SU-DHL-6 (cell line): Measurements from ENCODE around the gene DAPK3.
A peak's percentile ranks its signal among the peaks of the same experiment; 100 is the strongest.

Source experiments
- H2AFZ ChIP-seq: fragments of 200-600 bp; sonication (generic); 2 replicates; pipeline ENCODE4 v1.6.1; 2014; ENCODE audit warnings: low read depth, mild to moderate bottlenecking, moderate library complexity, mixed read lengths, antibody characterized with exemption, low read length; ENCODE audit not compliant: severe bottlenecking
- H3F3A ChIP-seq: fragments of 200-600 bp; shearing (Covaris generic); 2 replicates; pipeline ENCODE4 v1.6.0; 2016; ENCODE audit warnings: antibody characterized with exemption, mild to moderate bottlenecking; ENCODE audit not compliant: insufficient read depth
- H3K27ac ChIP-seq: fragments of 200-600 bp; sonication (generic); 2 replicates; pipeline ENCODE4 v1.5.1; 2016; ENCODE audit warnings: low read depth, mild to moderate bottlenecking, low read length, moderate library complexity, mixed read lengths
- H3K27me3 ChIP-seq: fragments of 200-600 bp; sonication (generic), shearing (Covaris generic); 2 replicates; pipeline ENCODE4 v1.6.0; 2014; ENCODE audit warnings: mild to moderate bottlenecking, low read length
- H3K36me3 ChIP-seq: fragments of 200-600 bp; sonication (generic); 2 replicates; pipeline ENCODE4 v1.6.1; 2014; ENCODE audit warnings: mild to moderate bottlenecking, low read length, mixed read lengths
- H3K4me2 ChIP-seq: fragments of 300-600, 200-600 bp; shearing (Covaris generic), sonication (generic); 2 replicates; pipeline ENCODE4 v1.6.0; 2014; ENCODE audit warnings: low read length, low read depth, mild to moderate bottlenecking; ENCODE audit not compliant: poor library complexity, severe bottlenecking
- H3K4me3 ChIP-seq: fragments of 200-600 bp; sonication (generic); 2 replicates; pipeline ENCODE4 v1.5.1; 2014; ENCODE audit warnings: antibody characterized with exemption, low read length, mild to moderate bottlenecking, mixed read lengths; ENCODE audit not compliant: insufficient read depth, poor library complexity, severe bottlenecking
- H3K79me2 ChIP-seq: fragments of 200-600 bp; sonication (generic); 2 replicates; pipeline ENCODE4 v1.6.1; 2014; ENCODE audit warnings: mild to moderate bottlenecking, low read length, moderate library complexity; ENCODE audit not compliant: insufficient read depth
- H3K9ac ChIP-seq: fragments of 200-600 bp; sonication (generic); 2 replicates; pipeline ENCODE4 v1.7.0; 2014; ENCODE audit warnings: mild to moderate bottlenecking, low read length
- H3K9me2 ChIP-seq: fragments of 200-600 bp; sonication (generic); replicated peaks from 2 replicates; pipeline ENCODE4 v1.6.1; 2014; ENCODE audit warnings: low read length; ENCODE audit not compliant: insufficient read depth
- H3K9me3 ChIP-seq: fragments of 200-600 bp; sonication (generic); 2 replicates; pipeline ENCODE4 v1.6.1; 2014; ENCODE audit warnings: low read length, mixed read lengths; ENCODE audit not compliant: insufficient read depth
- H4K20me1 ChIP-seq: fragments of 200-600 bp; sonication (generic); 2 replicates; pipeline ENCODE4 v1.6.1; 2014; ENCODE audit warnings: low read depth, mild to moderate bottlenecking, antibody characterized with exemption, low read length, moderate library complexity, mixed read lengths
- CTCF ChIP-seq: fragments of 200-600 bp; sonication (generic); IDR thresholded peaks from one replicate; pipeline ENCODE4 v1.5.1; 2017; ENCODE audit warnings: antibody characterized with exemption, mild to moderate bottlenecking, low read length, moderate library complexity; ENCODE audit not compliant: insufficient read depth, poor library complexity, severe bottlenecking
- EZH2phosphoT487 ChIP-seq: fragments of 200-600 bp; sonication (generic), shearing (Covaris generic); conservative IDR thresholded peaks from 2 replicates; pipeline ENCODE4 v1.6.1; 2018; ENCODE audit warnings: mild to moderate bottlenecking, antibody characterized with exemption, low read length, moderate library complexity, mixed read lengths

DAPK3 gene

GRCh38 chr19:3975637-3976087 lies 4.8 kb upstream of the DAPK3 start:
- Histone ChIP-seq H3K9me2 (no peaks in the 10 kb centered on the region), H3K4me2 (no peak overlapping the region), H3K27me3 (no peaks in the 10 kb centered on the region), H3K9me3 (no peaks in the 10 kb centered on the region), H2AFZ (no peak overlapping the region), H3K36me3 (peaks cover 26% of the 10 kb centered on the region; the same call in 1 of the 2 replicates), H3K4me3 (no peak overlapping the region), H3K27ac (no peak overlapping the region), H4K20me1 (peaks cover 23% of the 10 kb centered on the region; the same call in 1 of the 2 replicates), H3F3A (peaks cover 54% of the 10 kb centered on the region), H3K9ac (no peak overlapping the region), H3K79me2 (peaks cover 15% of the 10 kb centered on the region)
- no peak for TF ChIP-seq CTCF
- no peak for TF ChIP-seq EZH2phosphoT487

GRCh38 chr19:3975144-3975543 lies 4.2 kb upstream of the DAPK3 start:
- H3K9ac ChIP-seq = no peak overlapping the region
- peaks cover 22% of the 10 kb centered on the region; the same call in 1 of the 2 replicates for H4K20me1 ChIP-seq
- TF ChIP-seq CTCF (no peak), EZH2phosphoT487 (no peak)
- H2AFZ ChIP-seq = no peak overlapping the region
- no peak overlapping the region for H3K4me3 ChIP-seq
- H3F3A ChIP-seq = peaks cover 50% of the 10 kb centered on the region
- H3K9me2 ChIP-seq = no peaks in the 10 kb centered on the region
- H3K27ac ChIP-seq = no peak overlapping the region
- H3K27me3 ChIP-seq = no peaks in the 10 kb centered on the region
- no peak overlapping the region for H3K4me2 ChIP-seq
- peaks cover 20% of the 10 kb centered on the region; the same call in 1 of the 2 replicates for H3K36me3 ChIP-seq
- peaks cover 15% of the 10 kb centered on the region for H3K79me2 ChIP-seq
- no peaks in the 10 kb centered on the region for H3K9me3 ChIP-seq

- Histone ChIP-seq H3K79me2 (peaks cover 29% of the 10 kb centered on the region), H3K4me3 (peak overlapping the region; percentile 80), H3K9me3 (no peaks in the 10 kb centered on the region), H3K4me2 (peak overlapping the region; percentile 59), H3K36me3 (0 out of 2 replicates have a peak, but pooled peaks cover 2% of the 10 kb centered on the region), H3F3A (peaks cover 22% of the 10 kb centered on the region), H3K27me3 (no peaks in the 10 kb centered on the region), H4K20me1 (no peaks in the 10 kb centered on the region; the same call in 1 of the 2 replicates), H3K27ac (peak overlapping the region; percentile 49), H3K9me2 (no peaks in the 10 kb centered on the region), H3K9ac (peak overlapping the region; percentile 85), H2AFZ (no peak overlapping the region)
- TF ChIP-seq CTCF (no peak), EZH2phosphoT487 (no peak)
Observed at GRCh38 chr19:3970313-3970807, 539 bp downstream of the DAPK3 start.
